ENCODE data around the gene ZWINT. TPM values are rescaled to one million over a fixed set of nuclear protein-coding genes. Genes with fewer than 3 reads are reported as not detected.

Gene ZWINT
- total RNA-seq (2014; rRNA removed; shearing (Covaris generic)) = 38.0 and 38.5 TPM in 2 replicates
- 42.3 and 47.7 TPM in 2 replicates for polyA plus RNA-seq (2015; cell fraction: cytosol; rRNA removed)
- 197 and 280 TPM in 2 replicates for polyA plus RNA-seq (2015; cell fraction: nucleus; rRNA removed)

GRCh38 chr10:56360967-56361612, at the start of gene ZWINT:
TSS of gene ZWINT (minus strand) at chr10:56361259. CDS start at chr10:56361236, 23 bp downstream.
- DNase-seq (ENCODE audit: low read depth, low spot score) = peak; percentile 95
- in situ Hi-C loops (cut with HindIII; ENCODE audit: low pct_unique_long_range_greater_than_20kb, low sequenced_read_pairs) = no loop called here

DNA sequence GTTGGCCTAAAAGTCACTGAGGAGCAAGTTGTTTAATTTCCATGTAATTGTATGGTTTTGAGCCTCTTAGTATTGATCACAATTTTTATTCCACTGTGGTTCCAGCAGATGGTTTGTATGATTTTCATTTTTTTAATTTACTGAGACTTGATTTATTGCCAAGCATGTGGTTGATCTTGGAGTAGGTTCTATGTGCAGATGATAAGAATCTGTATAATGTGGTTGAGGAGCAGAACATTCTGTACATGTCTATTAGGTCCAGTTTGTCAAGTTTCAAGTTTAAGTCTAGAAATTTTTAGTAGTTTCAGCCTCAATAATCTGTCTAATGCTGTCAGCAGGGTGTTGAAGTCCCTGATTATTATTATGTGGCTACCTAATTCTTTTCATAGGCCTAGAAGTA, 22.7 kb upstream of the ZWINT start:
- in situ Hi-C loops (cut with HindIII; ENCODE audit: low pct_unique_long_range_greater_than_20kb, low sequenced_read_pairs) = no loop called here
- no peak for DNase-seq (ENCODE audit: low read depth, low spot score)

DNA sequence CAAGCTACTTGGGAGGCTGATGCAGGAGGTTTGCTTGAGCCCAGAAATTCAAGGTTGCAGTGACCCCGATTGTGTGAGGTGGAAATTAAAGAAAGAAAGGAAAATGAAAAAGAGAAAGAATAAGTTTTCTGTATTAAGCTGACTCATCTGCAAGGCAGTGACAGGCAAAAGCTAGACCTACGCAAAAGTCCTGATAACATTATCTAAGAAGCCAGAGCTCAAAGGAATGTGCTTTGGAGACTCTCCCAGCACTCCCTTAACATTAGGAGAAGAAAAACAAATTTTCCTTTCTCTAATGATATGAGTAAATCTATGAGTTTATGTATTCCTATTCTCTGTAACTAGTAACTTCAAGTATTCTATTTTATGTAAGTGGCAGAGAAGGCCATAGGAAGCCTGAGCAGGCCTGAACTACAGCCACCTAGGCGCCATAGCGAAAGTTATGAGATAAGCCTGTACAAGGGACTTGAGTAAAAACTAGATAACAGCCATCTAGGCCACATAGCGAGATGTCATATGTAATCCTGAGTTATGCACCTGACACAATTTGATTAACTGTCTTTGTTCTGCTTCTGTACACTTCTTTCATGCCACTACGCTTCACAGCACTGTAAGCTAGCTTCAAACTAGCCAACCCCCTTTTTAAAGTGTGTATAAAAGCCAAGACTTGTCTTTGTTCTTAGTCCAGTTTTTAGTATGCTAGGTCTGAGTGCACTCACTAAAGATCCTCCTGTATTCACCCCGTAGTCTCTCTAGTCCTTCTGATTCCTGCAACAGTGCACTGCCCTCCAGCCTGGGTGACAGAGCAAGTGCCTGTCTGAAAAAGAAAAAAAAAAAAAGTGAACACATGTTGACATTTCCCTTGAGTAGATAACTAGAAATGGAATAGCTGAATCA, 9.4 kb upstream of the ZWINT start:
- in situ Hi-C loops (cut with HindIII; ENCODE audit: low pct_unique_long_range_greater_than_20kb, low sequenced_read_pairs) = no loop called here
- DNase-seq (ENCODE audit: low read depth, low spot score) = no peak

DNA sequence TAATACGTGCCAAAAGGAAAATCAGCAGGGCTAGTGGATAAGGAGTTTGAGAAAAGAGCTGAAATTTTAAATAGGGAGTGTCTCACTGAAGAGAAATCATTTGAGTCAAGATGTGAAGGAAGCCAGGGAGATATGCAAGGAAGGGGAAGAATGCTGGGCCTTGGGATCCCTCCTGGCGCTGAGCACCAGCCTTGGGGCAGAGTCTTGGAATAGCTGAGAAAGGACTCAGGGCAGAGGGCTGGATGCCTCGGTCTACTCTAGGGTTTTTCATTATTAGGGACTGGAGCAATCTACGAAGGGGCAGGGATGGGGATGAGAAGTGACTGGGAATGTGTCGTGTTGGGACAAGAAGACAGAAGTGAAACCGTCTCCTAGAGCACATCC, 484 bp downstream of the ZWINT start:
- in situ Hi-C loops (cut with HindIII; ENCODE audit: low pct_unique_long_range_greater_than_20kb, low sequenced_read_pairs) = no loop called here

GRCh38 chr10:56359837-56360236, 1.2 kb downstream of the ZWINT start:
- DNase-seq (ENCODE audit: low read depth, low spot score) = no peak
- in situ Hi-C loops (cut with HindIII; ENCODE audit: low pct_unique_long_range_greater_than_20kb, low sequenced_read_pairs) = no loop called here

More for the DNA sequence above, 484 bp downstream of the ZWINT start:
- DNase-seq (ENCODE audit: low read depth, low spot score) = no peak

- in situ Hi-C loops (cut with HindIII; ENCODE audit: low pct_unique_long_range_greater_than_20kb, low sequenced_read_pairs) = no loop called here
Measured at GRCh38 chr10:56357018-56357417, 4.0 kb downstream of the ZWINT start.

GRCh38 chr10:56351909-56352630, 9.0 kb downstream of the ZWINT start:
- in situ Hi-C loops (cut with HindIII; ENCODE audit: low pct_unique_long_range_greater_than_20kb, low sequenced_read_pairs) = no loop called here
- DNase-seq (ENCODE audit: low read depth, low spot score) = no peak

More at GRCh38 chr10:56357018-56357417, 4.0 kb downstream of the ZWINT start:
- no peak for DNase-seq (ENCODE audit: low read depth, low spot score)

- DNase-seq (ENCODE audit: low read depth, low spot score) = no peak
- in situ Hi-C loops (cut with HindIII; ENCODE audit: low pct_unique_long_range_greater_than_20kb, low sequenced_read_pairs) = no loop called here
Measured at GRCh38 chr10:56349611-56350010, 11.4 kb downstream of the ZWINT start.

DNA sequence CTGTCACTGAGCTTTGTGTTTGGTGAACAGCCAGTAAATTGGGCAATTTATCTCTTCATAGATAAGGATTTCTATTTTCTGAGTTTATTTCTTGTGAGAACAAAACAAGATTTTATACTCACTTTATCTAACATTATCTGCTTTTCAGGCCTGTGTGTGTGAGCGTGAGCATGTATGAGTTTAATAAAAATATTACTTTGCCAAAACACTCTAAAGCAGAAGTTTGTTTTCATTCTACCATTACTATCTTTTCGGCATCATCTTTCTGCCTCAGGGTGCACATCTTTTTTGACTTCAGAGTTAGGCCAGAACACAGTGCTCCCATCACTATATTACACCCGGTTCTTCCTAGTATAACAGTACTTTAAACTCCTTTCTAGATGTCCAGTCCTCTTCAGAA, 13.0 kb downstream of the ZWINT start:
- DNase-seq (ENCODE audit: low read depth, low spot score) = no peak
- in situ Hi-C loops (cut with HindIII; ENCODE audit: low pct_unique_long_range_greater_than_20kb, low sequenced_read_pairs) = no loop called here

DNA sequence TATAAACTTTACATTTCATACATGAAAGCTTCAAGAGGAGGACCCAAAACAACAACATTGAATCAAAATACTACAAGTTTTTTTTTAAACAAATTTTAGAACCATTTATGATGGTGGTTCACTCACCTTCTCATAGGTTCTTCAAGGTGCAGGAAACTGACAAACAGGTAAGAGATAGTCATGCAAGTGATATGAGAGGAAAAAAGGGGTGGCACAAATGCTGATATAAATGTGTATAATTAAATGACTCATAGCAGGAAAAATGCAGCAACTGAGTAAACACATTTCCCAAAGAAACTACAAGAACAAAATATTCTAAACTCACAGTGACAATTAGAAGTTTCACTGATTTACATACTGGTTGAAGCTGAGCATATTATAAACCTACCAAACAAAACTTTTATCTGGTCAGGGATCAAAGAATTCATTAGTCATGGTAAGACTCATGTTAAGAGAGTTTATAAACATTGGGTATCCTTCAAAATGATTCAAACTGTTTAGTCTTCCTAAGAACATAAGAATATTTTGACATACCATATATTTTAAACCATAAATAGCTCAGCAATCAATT, 14.1 kb downstream of the ZWINT start:
- DNase-seq (ENCODE audit: low read depth, low spot score) = no peak

DNA sequence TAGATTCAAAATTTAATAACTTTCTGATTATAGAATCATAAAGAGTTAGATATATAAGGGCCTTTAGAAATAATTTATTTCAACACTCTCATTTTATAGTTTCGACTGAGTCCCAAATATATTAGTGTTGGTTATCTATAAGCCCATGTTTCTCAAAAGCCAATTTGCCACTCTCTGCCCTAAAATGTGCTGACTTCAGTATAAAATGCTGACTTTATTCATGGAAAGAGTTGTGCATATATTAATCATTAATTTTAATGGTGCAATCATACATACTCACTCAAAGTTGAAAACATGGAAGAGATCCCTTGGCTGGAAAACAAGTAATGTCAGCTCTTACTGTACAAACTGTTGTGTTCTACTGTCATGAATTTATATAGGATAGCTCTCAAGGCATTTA, 19.4 kb downstream of the ZWINT start:
- DNase-seq (ENCODE audit: low read depth, low spot score) = no peak
- in situ Hi-C loops (cut with HindIII; ENCODE audit: low pct_unique_long_range_greater_than_20kb, low sequenced_read_pairs) = no loop called here

More for the DNA sequence above, 14.1 kb downstream of the ZWINT start:
- in situ Hi-C loops (cut with HindIII; ENCODE audit: low pct_unique_long_range_greater_than_20kb, low sequenced_read_pairs) = no loop called here

DNA sequence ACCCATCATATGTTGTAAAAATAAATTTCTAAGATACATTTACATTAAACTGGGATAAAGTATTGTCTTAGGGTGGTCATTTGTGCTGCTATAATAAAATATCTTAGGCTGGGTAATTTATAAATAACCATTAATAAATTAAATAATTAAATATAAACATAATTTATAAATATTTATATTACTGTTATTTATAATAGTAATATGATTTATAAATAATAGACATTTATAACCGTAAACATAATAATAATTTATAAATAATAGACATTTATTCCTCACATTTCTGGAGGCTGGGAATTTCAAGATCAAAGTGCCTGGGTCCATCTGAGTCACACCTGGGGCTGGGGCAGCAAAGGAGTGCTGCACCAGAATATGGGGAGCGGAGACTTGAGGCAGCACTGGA, 31.1 kb downstream of the ZWINT start:
- in situ Hi-C loops (cut with HindIII; ENCODE audit: low pct_unique_long_range_greater_than_20kb, low sequenced_read_pairs) = no loop called here

GRCh38 chr10:56327118-56327517, 33.9 kb downstream of the ZWINT start:
- no peak for DNase-seq (ENCODE audit: low read depth, low spot score)
- in situ Hi-C loops (cut with HindIII; ENCODE audit: low pct_unique_long_range_greater_than_20kb, low sequenced_read_pairs) = no loop called here

More for the DNA sequence above, 31.1 kb downstream of the ZWINT start:
- DNase-seq (ENCODE audit: low read depth, low spot score) = no peak

GRCh38 chr10:56319386-56319785, 41.7 kb downstream of the ZWINT start:
- DNase-seq (ENCODE audit: low read depth, low spot score) = no peak
- in situ Hi-C loops (cut with HindIII; ENCODE audit: low pct_unique_long_range_greater_than_20kb, low sequenced_read_pairs) = no loop called here

- in situ Hi-C loops (cut with HindIII; ENCODE audit: low pct_unique_long_range_greater_than_20kb, low sequenced_read_pairs) = no loop called here
- DNase-seq (ENCODE audit: low read depth, low spot score) = no peak
Measured at GRCh38 chr10:56318816-56319215, 42.2 kb downstream of the ZWINT start.

DNA sequence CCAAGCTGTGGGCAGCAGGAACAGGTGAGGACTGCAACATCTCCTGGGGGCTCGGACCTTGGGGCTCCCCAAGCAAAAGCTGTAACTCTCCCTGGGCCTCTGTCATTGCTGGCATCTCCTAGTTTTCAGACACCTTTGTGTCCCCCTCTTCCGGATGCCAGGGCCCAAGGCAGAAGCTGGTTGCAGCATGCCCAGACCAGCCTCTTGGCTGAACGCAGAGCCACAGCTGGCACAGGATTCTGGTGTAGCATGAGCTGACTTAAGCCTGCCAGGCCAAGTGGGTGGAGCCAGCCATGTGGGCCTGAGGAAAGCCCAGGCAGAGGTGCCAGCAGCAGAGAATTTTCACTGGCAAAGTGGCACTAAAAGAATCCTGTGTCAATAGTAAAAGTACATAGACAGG, 43.5 kb downstream of the ZWINT start:
- in situ Hi-C loops (cut with HindIII; ENCODE audit: low pct_unique_long_range_greater_than_20kb, low sequenced_read_pairs) = no loop called here
- no peak for DNase-seq (ENCODE audit: low read depth, low spot score)

DNA sequence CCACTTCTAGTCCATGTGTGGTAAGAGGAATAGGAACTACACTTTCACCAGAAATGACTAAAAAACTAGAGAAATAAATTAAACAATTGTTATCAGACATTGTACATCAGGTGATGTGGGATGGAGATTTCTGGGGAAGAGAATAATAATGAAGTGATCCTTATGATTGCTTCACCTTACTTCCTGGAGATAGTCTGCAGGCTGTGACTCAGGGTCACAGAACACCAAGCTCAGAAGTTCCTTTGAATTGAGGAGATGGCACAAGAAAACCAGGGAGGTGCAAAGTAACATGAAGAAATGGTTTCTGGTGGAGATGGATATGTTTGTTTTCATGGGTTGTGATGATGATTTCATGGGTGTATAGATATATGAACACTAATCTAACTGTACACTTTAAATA, 44.5 kb downstream of the ZWINT start:
- in situ Hi-C loops (cut with HindIII; ENCODE audit: low pct_unique_long_range_greater_than_20kb, low sequenced_read_pairs) = no loop called here
- no peak for DNase-seq (ENCODE audit: low read depth, low spot score)

Measured in SK-MEL-5 (cell line).